Right lobe of liver (tissue), 6 donors: ENCODE measurements around the gene ZNF511. TPM values are rescaled to one million over a fixed set of nuclear protein-coding genes. Genes with fewer than 3 reads are reported as not detected.

Source experiments
- ATAC-seq, 4 donors: fragments of 200-7000 bp; cut with Tn5 transposase; one replicate each; pipeline ENCODE4 v1.9.1; 2020; ENCODE audit warnings: mild to moderate bottlenecking in 4 of 4, moderate library complexity in 4 of 4
- DNase-seq, 3 donors: peaks; one replicate each; pipeline ENCODE4 v3.0.0-alpha.2; 2020
- H3K27ac ChIP-seq, 3 donors: fragments of 200-600 bp; one replicate each; pipeline ENCODE4 v1.8.0; 2022
- H3K27me3 ChIP-seq, 2 donors: fragments of 200-600 bp; one replicate each; pipeline ENCODE4 v1.8.0; 2022
- H3K36me3 ChIP-seq, 4 donors: fragments of 200-600 bp; sonication (generic) in 1 of 4; one replicate each; pipeline versions ENCODE4 v1.5.1 to v1.8.0; 2017 to 2022; ENCODE audit warnings: control low read depth in 1 of 4
- H3K4me1 ChIP-seq, 4 donors: fragments of 200-600 bp; sonication (generic) in 1 of 4; one replicate each; pipeline versions ENCODE4 v1.5.1 to v1.8.0; 2017 to 2022; ENCODE audit warnings: control low read depth in 1 of 4
- H3K4me3 ChIP-seq, 3 donors: fragments of 200-600 bp; one replicate each; pipeline ENCODE4 v1.8.0; 2022
- H3K9me3 ChIP-seq, 4 donors: fragments of 200-600 bp; sonication (generic) in 1 of 4; one replicate each; pipeline versions ENCODE4 v1.5.1 to v1.8.0; 2017 to 2022; ENCODE audit warnings: control low read depth in 1 of 4
- POLR2A ChIP-seq: fragments of 450-650 bp; IDR thresholded peaks from one replicate; pipeline ENCODE4 v1.6.1; 2017; ENCODE audit warnings: antibody characterized with exemption, mild to moderate bottlenecking
- WGBS: methylation state at CpG from one replicate; pipeline ENCODE4 v1.1.6; 2018; ENCODE audit warnings: low coverage, low lambda C conversion rate; ENCODE audit not compliant: insufficient coverage; ENCODE audit errors: missing lambda C conversion rate; 5-methylcytosine and 5-hydroxymethylcytosine counted together
- intact Hi-C, 2 donors: fragments of 100-400 bp; cut with DNase I; formaldehyde crosslinking; loops; one replicate each; pipeline versions ENCODE4 v1.11.2 to v1.14.1; 2022
- total RNA-seq, 6 experiments: library from RNA; depleted of rRNA in 2 of 6; stranded (reverse); fragments of >200 nt in 2 of 6; fragmentation: NEBNext Ultra II Directional in 3 of 6; extraction: Animal tissue kit (Norgen Biotek cat#: 25700) in 3 of 6; gene quantifications; one replicate each; pipeline versions ENCODE4 v1.1.0 to v1.2.4, GENCODE V29; 2016 to 2023
- TF ChIP-seq, protein P1 (sequence below), 4 donors: fragments of 200-600 bp in 3 of 4; fragments of 450-650 bp in 1 of 4; IDR thresholded peaks; one replicate each; pipeline versions ENCODE4 v1.5.1 to v1.8.0; 2016 to 2022; ENCODE audit warnings: antibody characterized with exemption in 4 of 4, mild to moderate bottlenecking in 2 of 4
- donor health status: DM: no; HTN: yes; CAD: no.
- donor health status: DM: no; HTN: no; CAD: no.
- donor health status: DM: no; HTN: no; CAD: no.
- donor health status: DM: no; HTN: yes; CAD: no.
- donor health status: DM: no; HTN: yes; CAD: no.

Gene ZNF511
- total RNA-seq, 6 experiments from 2014 or later, result 17.4 to 30.2 (median 25.9) TPM

DNA sequence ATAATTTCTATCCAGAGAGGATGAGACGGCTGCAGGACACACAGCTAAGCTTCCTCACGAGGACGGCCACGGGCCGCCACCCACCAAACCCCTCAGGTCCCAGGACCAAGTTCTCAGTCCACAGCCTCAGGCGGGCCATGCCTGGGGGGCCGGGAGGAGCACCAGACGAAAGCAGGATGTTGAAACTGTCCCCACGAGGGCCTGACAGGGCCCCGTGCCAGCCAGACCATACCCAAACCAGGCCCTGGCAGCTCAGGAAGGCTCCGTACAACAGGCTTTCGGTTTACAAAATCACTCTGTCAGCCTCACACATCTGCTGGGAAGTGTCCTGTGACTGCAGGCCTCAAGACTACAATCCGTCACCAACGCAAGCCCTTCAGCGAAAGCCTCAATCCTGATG is 14.5 kb upstream of the ZNF511 start:
- DNase-seq (no peak), ATAC-seq (peak in 1 of 4 donors; percentile 56)
- TF ChIP-seq, protein P1, sequence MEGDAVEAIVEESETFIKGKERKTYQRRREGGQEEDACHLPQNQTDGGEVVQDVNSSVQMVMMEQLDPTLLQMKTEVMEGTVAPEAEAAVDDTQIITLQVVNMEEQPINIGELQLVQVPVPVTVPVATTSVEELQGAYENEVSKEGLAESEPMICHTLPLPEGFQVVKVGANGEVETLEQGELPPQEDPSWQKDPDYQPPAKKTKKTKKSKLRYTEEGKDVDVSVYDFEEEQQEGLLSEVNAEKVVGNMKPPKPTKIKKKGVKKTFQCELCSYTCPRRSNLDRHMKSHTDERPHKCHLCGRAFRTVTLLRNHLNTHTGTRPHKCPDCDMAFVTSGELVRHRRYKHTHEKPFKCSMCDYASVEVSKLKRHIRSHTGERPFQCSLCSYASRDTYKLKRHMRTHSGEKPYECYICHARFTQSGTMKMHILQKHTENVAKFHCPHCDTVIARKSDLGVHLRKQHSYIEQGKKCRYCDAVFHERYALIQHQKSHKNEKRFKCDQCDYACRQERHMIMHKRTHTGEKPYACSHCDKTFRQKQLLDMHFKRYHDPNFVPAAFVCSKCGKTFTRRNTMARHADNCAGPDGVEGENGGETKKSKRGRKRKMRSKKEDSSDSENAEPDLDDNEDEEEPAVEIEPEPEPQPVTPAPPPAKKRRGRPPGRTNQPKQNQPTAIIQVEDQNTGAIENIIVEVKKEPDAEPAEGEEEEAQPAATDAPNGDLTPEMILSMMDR (IDR thresholded peaks at IDR 0.05), result no peak
- TF ChIP-seq POLR2A, result peak; percentile 18
- Histone ChIP-seq H3K27me3 (no peaks in the 10 kb centered on the region), H3K36me3 (peaks cover 6 to 84% (median 46%) of the 10 kb centered on the region in 4 donors), H3K4me1 (no peaks in the 10 kb centered on the region), H3K4me3 (no peak overlapping the region), H3K27ac (no peak overlapping the region), H3K9me3 (no peaks in the 10 kb centered on the region)
- intact Hi-C loops, result no loop called here
- 63% methylated on average over 7 of the region's 15 CpGs for WGBS

DNA sequence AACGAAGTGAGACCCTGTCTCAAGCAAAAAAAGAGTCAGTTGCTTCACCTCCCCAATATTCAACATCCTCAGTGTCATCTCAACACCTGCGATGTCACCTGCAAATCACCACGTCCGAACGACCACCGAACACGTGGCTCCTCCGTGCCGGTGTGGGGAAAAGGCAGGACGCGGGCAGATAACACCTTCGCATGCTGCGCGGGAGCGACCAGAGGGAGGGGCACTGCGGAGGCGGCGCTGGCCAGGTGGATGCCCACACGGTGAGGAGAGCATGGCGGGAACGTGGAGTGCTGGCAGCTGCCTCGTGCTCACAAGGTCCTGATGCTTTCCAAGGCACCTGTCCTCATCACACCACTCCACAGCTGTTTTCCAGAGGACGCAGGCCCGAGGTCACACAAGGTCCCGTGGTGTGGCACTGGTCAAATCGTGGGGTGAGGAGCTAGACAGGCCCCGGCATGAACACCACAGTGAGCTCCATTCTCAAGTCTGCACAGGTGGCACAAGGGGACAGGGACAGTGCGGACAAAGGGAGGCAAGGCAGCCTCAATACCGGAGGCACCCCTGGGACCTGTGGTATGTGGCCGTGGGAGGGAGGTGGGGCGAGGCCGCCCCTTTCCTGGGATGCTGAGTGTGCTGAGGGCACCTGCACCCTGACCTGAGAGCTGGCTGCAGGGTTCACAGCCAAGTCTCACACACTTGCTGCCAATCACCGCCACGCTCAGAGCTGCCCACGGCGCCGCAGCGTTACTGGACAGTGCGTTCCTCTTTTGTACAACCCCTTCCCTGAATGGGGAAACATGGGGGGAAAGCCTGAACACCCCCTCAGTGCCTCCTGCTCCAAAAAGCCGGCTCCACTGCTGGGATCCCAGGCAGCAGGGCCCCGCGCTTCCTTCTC is 13.0 kb upstream of the ZNF511 start:
- no peak for ATAC-seq
- H3K4me1 ChIP-seq, result no peaks in the 10 kb centered on the region
- no peaks in the 10 kb centered on the region for H3K9me3 ChIP-seq
- intact Hi-C loops, result no loop called here
- 86% methylated on average over 16 of the region's 42 CpGs for WGBS
- H3K4me3 ChIP-seq, result no peak overlapping the region
- DNase-seq, result no peak
- H3K36me3 ChIP-seq, result peaks cover 6 to 85% (median 49%) of the 10 kb centered on the region in 4 donors
- no peaks in the 10 kb centered on the region for H3K27me3 ChIP-seq
- H3K27ac ChIP-seq, result no peak overlapping the region
- TF ChIP-seq, protein P1 (IDR thresholded peaks at IDR 0.05), result no peak
- no peak for TF ChIP-seq POLR2A

DNA sequence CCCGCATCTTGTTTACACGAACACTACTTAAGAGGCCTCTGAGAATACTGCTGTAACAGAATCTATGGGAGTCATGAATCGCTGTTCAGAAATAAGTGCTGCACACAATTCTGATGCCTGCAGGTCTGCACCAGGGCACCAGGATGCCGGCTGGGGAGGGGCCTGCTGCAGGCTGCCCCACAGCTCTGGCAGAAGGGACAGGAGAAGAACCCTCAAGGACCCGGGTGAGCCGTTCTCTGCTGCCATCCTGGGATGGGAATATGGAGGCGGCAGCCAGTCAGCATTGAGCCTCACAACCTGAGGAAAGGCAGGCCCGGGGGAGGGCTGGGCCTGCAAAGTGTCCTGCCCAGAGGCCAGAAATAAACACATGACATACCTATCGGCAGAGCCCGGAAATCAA is 11.2 kb upstream of the ZNF511 start:
- Histone ChIP-seq H3K4me1 (no peaks in the 10 kb centered on the region), H3K27ac (no peak overlapping the region), H3K27me3 (no peaks in the 10 kb centered on the region), H3K36me3 (peaks cover 4 to 81% (median 51%) of the 10 kb centered on the region in 4 donors), H3K4me3 (no peak overlapping the region), H3K9me3 (no peaks in the 10 kb centered on the region)
- TF ChIP-seq, protein P1 (IDR thresholded peaks at IDR 0.05), result no peak
- no peak for TF ChIP-seq POLR2A
- 97% methylated on average over 5 of the region's 10 CpGs for WGBS
- DNase-seq, result no peak
- intact Hi-C loops, result no loop called here
- no peak for ATAC-seq

DNA sequence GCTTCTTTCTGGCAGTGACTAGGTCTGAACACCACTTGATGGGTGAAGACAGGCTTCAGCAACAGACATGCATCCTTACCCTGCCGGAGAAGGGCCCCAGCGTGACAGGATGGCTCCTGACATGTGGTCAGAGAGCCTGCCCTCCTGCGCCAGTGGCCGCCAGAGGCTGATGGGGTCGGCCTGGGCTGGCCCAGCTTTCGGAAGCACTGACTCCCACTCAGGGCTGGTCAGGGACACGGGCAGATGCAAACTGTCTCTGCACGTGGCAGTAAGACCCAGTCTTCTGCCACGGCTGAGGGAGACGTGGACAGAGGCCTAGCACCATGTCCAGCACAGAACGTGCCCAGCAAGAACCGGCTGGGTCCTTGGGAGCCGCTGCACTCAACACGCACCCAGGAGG is 10.2 kb upstream of the ZNF511 start:
- DNase-seq (no peak), ATAC-seq (no peak)
- no CpG with 5 or more reads among the region's 14 CpGs for WGBS

More for the DNA sequence above, 10.2 kb upstream of the ZNF511 start:
- no peak for TF ChIP-seq POLR2A
- TF ChIP-seq, protein P1 (IDR thresholded peaks at IDR 0.05), result no peak
- Histone ChIP-seq H3K4me1 (no peaks in the 10 kb centered on the region), H3K36me3 (peaks cover 0 to 73% (median 44%) of the 10 kb centered on the region in 4 donors), H3K4me3 (no peak overlapping the region), H3K27ac (no peak overlapping the region), H3K9me3 (no peaks in the 10 kb centered on the region), H3K27me3 (no peaks in the 10 kb centered on the region)
- intact Hi-C loops, result no loop called here
